K562 (cell line): Measurements from ENCODE around the gene ELF2. TPM values are rescaled to one million over a fixed set of nuclear protein-coding genes. Genes with fewer than 3 reads are reported as not detected.

Experiments used
- ATAC-seq: fragments of 200-7000 bp; cut with Tn5 transposase; 3 replicates; pipeline ENCODE4 v1.9.1; 2020; ENCODE audit warnings: moderate library complexity
- BruUV-seq: library from RNA; stranded (reverse); fragments of 400-500 nt; replicated peaks from 2 replicates; lab custom pipeline; 2021; lab: Mats Ljungman, UMichigan
- CTCF ChIA-PET: fragments of 300-600 bp; formaldehyde crosslinking; extraction: SDS; loops from one replicate; lab custom pipeline; 2021; ENCODE audit warnings: low intra/inter-chr PET ratio; lab: Yijun Ruan, JAX
- POLR2A ChIA-PET: fragments of 300-600, 350-650 bp; sonication (Branson Sonifier 250); formaldehyde crosslinking; extraction: SDS; loops from one replicate; lab custom pipeline; 2021; ENCODE audit warnings: antibody characterized with exemption, inconsistent platforms; lab: Yijun Ruan, JAX
- DNase-seq, 4 experiments: peaks; one replicate each; pipeline versions ENCODE4 v3.0.0 to v3.0.0-alpha.2; 2011 to 2018; ENCODE audit warnings: low spot score in 3 of 4, mixed read lengths in 3 of 4; ENCODE audit errors: extremely low read depth in 1 of 4
- FAIRE-seq: peaks from 2 replicates; lab custom pipeline; 2011; peaks lifted over from hg19 to GRCh38; lab: Jason Lieb, UNC
- H2AFZ ChIP-seq: 2 replicates; pipeline ENCODE4 v1.6.0; 2011; ENCODE audit warnings: low read depth, low read length, control low read depth, inconsistent platforms
- H3K27ac ChIP-seq: fragments of 200-600 bp; 3 replicates; pipeline ENCODE4 v1.8.0; 2011; ENCODE audit warnings: low read depth, mild to moderate bottlenecking, control low read depth, inconsistent platforms, low read length, moderate library complexity, mixed read lengths; ENCODE audit errors: extremely low read depth
- H3K27me3 ChIP-seq, 2 experiments: fragments of 300-600 bp in 1 of 2; 2 replicates in 1 of 2; 3 replicates in 1 of 2; pipeline versions ENCODE4 v1.6.0 to v1.8.0; 2011; ENCODE audit warnings: inconsistent platforms in 2 of 2, low read length in 2 of 2, mild to moderate bottlenecking in 1 of 2, mixed read lengths in 1 of 2, moderate library complexity in 1 of 2; ENCODE audit not compliant: control insufficient read depth in 2 of 2, insufficient read depth in 2 of 2
- H3K36me3 ChIP-seq: fragments of 300-600 bp; 3 replicates; pipeline ENCODE4 v1.8.0; 2011; ENCODE audit warnings: mild to moderate bottlenecking, low read length, inconsistent platforms; ENCODE audit not compliant: control insufficient read depth, insufficient read depth
- H3K4me1 ChIP-seq, 2 experiments: fragments of 200-600 bp in 1 of 2; replicated peaks in 1 of 2; 2 replicates in 1 of 2; 3 replicates in 1 of 2; pipeline versions ENCODE4 v1.5.1 to v1.8.0; 2011; ENCODE audit warnings: inconsistent platforms in 2 of 2, low read length in 2 of 2, mild to moderate bottlenecking in 1 of 2, mixed read lengths in 1 of 2, moderate library complexity in 1 of 2; ENCODE audit not compliant: control insufficient read depth in 2 of 2, insufficient read depth in 2 of 2
- H3K4me2 ChIP-seq: 2 replicates; pipeline ENCODE4 v1.6.1; 2011; ENCODE audit warnings: low read length, control low read depth, inconsistent platforms, mixed read lengths; ENCODE audit not compliant: insufficient read depth
- H3K4me3 ChIP-seq: fragments of 200-600 bp; sonication (generic), shearing (Covaris generic); 2 replicates; pipeline ENCODE4 v1.5.1; 2016; ENCODE audit warnings: control low read depth, inconsistent platforms
- H3K79me2 ChIP-seq: fragments of 200-600 bp; 3 replicates; pipeline ENCODE4 v1.8.0; 2011; ENCODE audit warnings: low read length, inconsistent platforms; ENCODE audit not compliant: control insufficient read depth, insufficient read depth
- H3K9ac ChIP-seq, 2 experiments: 2 replicates each; pipeline versions ENCODE4 v1.6.0 to v1.6.1; 2011; ENCODE audit warnings: low read depth in 2 of 2, low read length in 2 of 2, control low read depth in 1 of 2, inconsistent platforms in 1 of 2, mild to moderate bottlenecking in 1 of 2, mixed read lengths in 1 of 2; ENCODE audit not compliant: insufficient read depth in 1 of 2
- H3K9me1 ChIP-seq: one replicate; pipeline ENCODE4 v1.6.0; 2011; ENCODE audit warnings: inconsistent platforms, mild to moderate bottlenecking, low read length, moderate library complexity; ENCODE audit not compliant: control insufficient read depth, insufficient read depth
- H3K9me3 ChIP-seq: replicated peaks from 2 replicates; pipeline ENCODE4 v1.5.1; 2011; ENCODE audit warnings: low read depth, low read length, inconsistent platforms; ENCODE audit not compliant: control insufficient read depth, insufficient read depth
- H4K20me1 ChIP-seq: replicated peaks from 2 replicates; pipeline ENCODE4 v1.6.1; 2011; ENCODE audit warnings: low read length, inconsistent platforms, mixed read lengths; ENCODE audit not compliant: control insufficient read depth, insufficient read depth
- BCOR ChIP-seq: fragments of 450-650 bp; IDR thresholded peaks from 2 replicates; pipeline ENCODE4 v1.6.1; 2016
- CEBPG ChIP-seq, 3 experiments: fragments of 200-800 bp in 1 of 3; sonication (Bioruptor generic) in 1 of 3; sonication (generic) in 1 of 3; formaldehyde crosslinking in 1 of 3; IDR thresholded peaks in 2 of 3; conservative IDR thresholded peaks in 1 of 3; 2 replicates each; pipeline versions ENCODE4 v1.6.1 to v1.8.0; 2016 to 2022; ENCODE audit warnings: missing compliant biosample characterization in 2 of 3, missing genetic modification characterization in 2 of 3, mild to moderate bottlenecking in 1 of 3, missing genetic modification reagents in 1 of 3
- CHD1 ChIP-seq: fragments of 200-600 bp; sonication (generic); IDR thresholded peaks from one replicate; pipeline ENCODE4 v1.6.1; 2012; ENCODE audit warnings: mild to moderate bottlenecking, moderate library complexity, low read length, inconsistent platforms
- DPF2 ChIP-seq: fragments of 450-650 bp; IDR thresholded peaks from 2 replicates; pipeline ENCODE4 v1.6.1; 2016
- ETV1 ChIP-seq: fragments of 450-650 bp; conservative IDR thresholded peaks from 2 replicates; pipeline ENCODE4 v1.6.1; 2016; ENCODE audit warnings: missing genetic modification characterization, control low read depth, low read depth, missing compliant biosample characterization
- KLF6 ChIP-seq: fragments of 250-450 bp; sonication (Bioruptor Pico); IDR thresholded peaks from 2 replicates; pipeline ENCODE4 v1.4.0; 2020; ENCODE audit warnings: mild to moderate bottlenecking, moderate library complexity, borderline replicate concordance
- NR2C1 ChIP-seq, 2 experiments: fragments of 450-650 bp; IDR thresholded peaks; 2 replicates each; pipeline ENCODE4 v1.6.1; 2017; ENCODE audit warnings: mild to moderate bottlenecking in 2 of 2, antibody characterized with exemption in 1 of 2, inconsistent platforms in 1 of 2, missing compliant biosample characterization in 1 of 2, missing genetic modification characterization in 1 of 2
- SMARCE1 ChIP-seq: fragments of 450-650 bp; IDR thresholded peaks from 2 replicates; pipeline ENCODE4 v1.7.1; 2016; ENCODE audit warnings: mild to moderate bottlenecking
- SNAPC5 ChIP-seq: fragments of 250-450 bp; sonication (Bioruptor Pico); IDR thresholded peaks from 2 replicates; pipeline ENCODE4 v1.8.0; 2021; ENCODE audit warnings: moderate library complexity, mild to moderate bottlenecking, inconsistent platforms
- SOX6 ChIP-seq: fragments of 450-650 bp; IDR thresholded peaks from 2 replicates; pipeline ENCODE4 v1.6.1; 2014; ENCODE audit warnings: mild to moderate bottlenecking
- UBTF ChIP-seq, 2 experiments: IDR thresholded peaks; 2 replicates each; pipeline ENCODE4 v1.6.1; 2012; ENCODE audit warnings: improper control_type of control experiment in 2 of 2, low read depth in 2 of 2, low read length in 2 of 2, borderline replicate concordance in 1 of 2
- ZEB2 ChIP-seq: fragments of 450-650 bp; IDR thresholded peaks from 2 replicates; pipeline ENCODE4 v1.6.1; 2016
- ZKSCAN8 ChIP-seq: fragments of 200-800 bp; sonication (Bioruptor generic); IDR thresholded peaks from 2 replicates; pipeline ENCODE4 v1.6.1; 2016; ENCODE audit warnings: missing genetic modification characterization, missing compliant biosample characterization
- ZNF518B ChIP-seq: fragments of 250-450 bp; sonication (Bioruptor Pico); IDR thresholded peaks from 2 replicates; pipeline ENCODE4 v1.5.0; 2021; ENCODE audit warnings: mild to moderate bottlenecking, moderate library complexity
- WGBS: fragments of 100-300 bp; shearing (Covaris generic); methylation state at CpG from one replicate; pipeline ENCODE4 v1.1.6; 2016; ENCODE audit warnings: low coverage, mixed read lengths; ENCODE audit not compliant: insufficient coverage; ENCODE audit errors: missing lambda C conversion rate; 5-methylcytosine and 5-hydroxymethylcytosine counted together
- in situ Hi-C: fragments of 300-500 bp; cut with MboI; formaldehyde crosslinking; loops from 4 replicates; pipeline ENCODE4 v1.15.0; 2018; ENCODE audit warnings: inconsistent platforms, mixed read lengths
- intact Hi-C: fragments of 100-400 bp; cut with micrococcal nuclease; formaldehyde crosslinking; loops from 2 replicates; pipeline ENCODE4 v1.14.2; 2022
- polyA plus RNA-seq, 8 experiments: library from polyadenylated mRNA; depleted of rRNA in 4 of 8; stranded (reverse) in 5 of 8; unstranded in 3 of 8; fragments of >200 nt; fragmentation: Nextera tagmentation in 2 of 8; fragmentation: Illumina TruSeq in 1 of 8; extraction: Ambion mirVana in 2 of 8; extraction: Trizol in 1 of 8; gene quantifications; 2 replicates each; pipeline versions ENCODE4 v1.2.1 to v1.2.3, GENCODE V29; 2011 to 2014; ENCODE audit warnings: inconsistent platforms in 1 of 8, missing spikeins in 1 of 8
- total RNA-seq, 7 experiments: library from RNA; depleted of rRNA in 6 of 7; stranded (reverse); fragments of >200 nt in 6 of 7; fragmentation: Illumina TruSeq in 2 of 7; extraction: Trizol in 2 of 7; gene quantifications; 2 replicates each; pipeline versions ENCODE4 v1.2.1 to v1.2.3, GENCODE V29; 2011 to 2021; ENCODE audit warnings: low replicate concordance in 1 of 7

Gene ELF2
- total and polyA plus RNA-seq, 9 of the 15 experiments (the other 6 are each of a cell fraction or from before 2014, with no cell fraction given) = 9.4 to 58.7 (median 41.6) TPM

GRCh38 chr4:139011225-139011950, 165.6 kb downstream of the ELF2 start (continued):
- TF ChIP-seq ETV1 (0 out of 2 replicates have a peak, but pooled peaks have one; percentile 19), BCOR (peak; percentile 46; the same call in 1 of the 2 replicates), DPF2 (0 out of 2 replicates have a peak, but pooled peaks have one; percentile 42), SMARCE1 (peak; percentile 45; the same call in 1 of the 2 replicates), ZEB2 (peak; percentile 72; the same call in 1 of the 2 replicates), ZKSCAN8 (no peak), SOX6 (0 out of 2 replicates have a peak, but pooled peaks have one; percentile 17)

GRCh38 chr4:139009702-139010101, 167.3 kb downstream of the ELF2 start:
- no peak overlapping the region for H3K4me3 ChIP-seq
- H3K9ac ChIP-seq = no peak overlapping the region
- in situ Hi-C loops (no loop called here), intact Hi-C loops (loop anchor here (10.0 kb wide), 1 partner anchor 765 kb away; the partner anchor contains the start of gene SLC7A11)
- no TSS peak for BruUV-seq
- H3K27me3 ChIP-seq = no peaks in the 10 kb centered on the region
- H3K4me2 ChIP-seq = no peak overlapping the region
- H3K9me1 ChIP-seq = no peaks in the 10 kb centered on the region
- H4K20me1 ChIP-seq = no peaks in the 10 kb centered on the region
- 0% methylated on average over 1 of the region's 1 CpG for WGBS
- no peak for DNase-seq
- ChIA-PET CTCF (no interaction called here), POLR2A (interaction anchor here (0.7 kb wide), 1 partner anchor 71 kb away, joined by 3 read pairs; no protein-coding TSS in a partner anchor)
- no peaks in the 10 kb centered on the region for H3K79me2 ChIP-seq
- H3K36me3 ChIP-seq = no peaks in the 10 kb centered on the region
- no peaks in the 10 kb centered on the region for H3K9me3 ChIP-seq
- no peak for ATAC-seq
- no peak overlapping the region for H3K27ac ChIP-seq
- H3K4me1 ChIP-seq = peaks cover 11 to 16% of the 10 kb centered on the region in 2 experiments; a peak in 4 of 5 replicates
- no peak for FAIRE-seq
- no peak overlapping the region for H2AFZ ChIP-seq
- TF ChIP-seq CEBPG (CRISPR knock-in tag; IDR thresholded peaks at IDR 0.05) (no peak), CEBPG (tag; conservative IDR thresholded peaks at IDR 0.05 in 1 of 2, IDR thresholded peaks at IDR 0.05 in 1 of 2) (no peak), CHD1 (no peak), NR2C1 (IDR thresholded peaks at IDR 0.05) (no peak), NR2C1 (tag; IDR thresholded peaks at IDR 0.05) (no peak), SNAPC5 (CRISPR knock-in tag) (no peak), KLF6 (CRISPR knock-in tag) (no peak), UBTF (IDR thresholded peaks at IDR 0.05; ENCODE audit: borderline replicate concordance in 1 of 2, low read depth in 2 of 2, low read length in 2 of 2) (no peak), ZNF518B (CRISPR knock-in tag) (no peak)
